ENCODE results near the gene PER1.

GRCh38 chr17:8101721-8102120 is 50.5 kb downstream of the PER1 start:
- TF ChIP-seq EZH2 (IDR thresholded peaks at IDR 0.05), result no peak
- no peak for TF ChIP-seq POLR2AphosphoS5 (IDR thresholded peaks at IDR 0.05; ENCODE audit: borderline replicate concordance, low read depth, low read length)

All from SK-N-MC (cell line).